Measurements from ENCODE around the gene DMD.
"Not testable (repeated sequence)": the region's sequence is repeated elsewhere in the genome, so short reads cannot be mapped to it uniquely, and the experiment has no call there.

Gene DMD

GRCh38 chrX:31523884-31524536 is 1687.3 kb downstream of the DMD start:
- no peaks in the 10 kb centered on the region for H3K27me3 Mint-ChIP-seq
- ATAC-seq (replicated peaks) (no peak), DNase-seq (no peak)
- no peaks in the 10 kb centered on the region for H3K36me3 Mint-ChIP-seq
- no peak overlapping the region for H3K4me3 Mint-ChIP-seq
- H3K9me3 Mint-ChIP-seq: peaks cover 0 to 6% of the 10 kb centered on the region in 2 donors
- H3K27ac Mint-ChIP-seq: no peak overlapping the region
- H3K4me1 Mint-ChIP-seq: no peaks in the 10 kb centered on the region

- Mint-ChIP-seq H3K27me3 (no peaks in the 10 kb centered on the region), H3K4me1 (no peaks in the 10 kb centered on the region), H3K27ac (no peak overlapping the region), H3K4me3 (no peak overlapping the region), H3K36me3 (no peaks in the 10 kb centered on the region), H3K9me3 (peaks cover 0 to 6% of the 10 kb centered on the region in 2 donors)
- DNase-seq (no peak), ATAC-seq (replicated peaks) (no peak)
These were observed 1688.6 kb downstream of the DMD start for GRCh38 chrX:31522760-31523159.

GRCh38 chrX:31521941-31522340 is 1689.4 kb downstream of the DMD start:
- Mint-ChIP-seq H3K4me3 (no peak overlapping the region), H3K36me3 (no peaks in the 10 kb centered on the region), H3K27me3 (no peaks in the 10 kb centered on the region), H3K4me1 (no peaks in the 10 kb centered on the region), H3K27ac (no peak overlapping the region), H3K9me3 (peaks cover 0 to 6% of the 10 kb centered on the region in 2 donors)
- DNase-seq: no peak
- no peak for ATAC-seq (replicated peaks)

- no peak for DNase-seq
- H3K27me3 Mint-ChIP-seq: peaks cover 0 to 4% of the 10 kb centered on the region in 2 donors
- H3K36me3 Mint-ChIP-seq: no peaks in the 10 kb centered on the region
- peaks cover 0 to 6% of the 10 kb centered on the region in 2 donors for H3K9me3 Mint-ChIP-seq
- H3K4me3 Mint-ChIP-seq: no peak overlapping the region
- no peaks in the 10 kb centered on the region for H3K4me1 Mint-ChIP-seq
- no peak overlapping the region for H3K27ac Mint-ChIP-seq
- ATAC-seq (replicated peaks): no peak
These were observed 1694.8 kb downstream of the DMD start for GRCh38 chrX:31516527-31516926.

GRCh38 chrX:31508338-31508737 is 1703.0 kb downstream of the DMD start:
- Mint-ChIP-seq H3K36me3 (no peaks in the 10 kb centered on the region), H3K4me3 (no peak overlapping the region), H3K4me1 (no peaks in the 10 kb centered on the region), H3K27me3 (peaks cover 0 to 2% of the 10 kb centered on the region in 2 donors), H3K9me3 (no peaks in the 10 kb centered on the region), H3K27ac (no peak overlapping the region)
- DNase-seq (no peak), ATAC-seq (replicated peaks) (no peak)

- no peaks in the 10 kb centered on the region for H3K36me3 Mint-ChIP-seq
- H3K9me3 Mint-ChIP-seq: no peaks in the 10 kb centered on the region
These were observed 1704.4 kb downstream of the DMD start for GRCh38 chrX:31506928-31507327.

GRCh38 chrX:31506360-31506759 is 1705.0 kb downstream of the DMD start:
- no peak overlapping the region for H3K27ac Mint-ChIP-seq
- DNase-seq (no peak), ATAC-seq (replicated peaks) (no peak)
- H3K36me3 Mint-ChIP-seq: no peaks in the 10 kb centered on the region
- no peaks in the 10 kb centered on the region for H3K4me1 Mint-ChIP-seq
- no peaks in the 10 kb centered on the region for H3K27me3 Mint-ChIP-seq
- H3K9me3 Mint-ChIP-seq: no peaks in the 10 kb centered on the region
- no peak overlapping the region for H3K4me3 Mint-ChIP-seq

More at GRCh38 chrX:31506928-31507327, 1704.4 kb downstream of the DMD start:
- ATAC-seq (replicated peaks) (no peak), DNase-seq (no peak)
- no peak overlapping the region for H3K27ac Mint-ChIP-seq
- no peak overlapping the region for H3K4me3 Mint-ChIP-seq
- no peaks in the 10 kb centered on the region for H3K27me3 Mint-ChIP-seq
- H3K4me1 Mint-ChIP-seq: no peaks in the 10 kb centered on the region

GRCh38 chrX:31500921-31501320 is 1710.4 kb downstream of the DMD start:
- Mint-ChIP-seq H3K27ac (no peak overlapping the region), H3K27me3 (no peaks in the 10 kb centered on the region), H3K36me3 (no peaks in the 10 kb centered on the region), H3K4me1 (no peaks in the 10 kb centered on the region), H3K4me3 (no peak overlapping the region), H3K9me3 (no peaks in the 10 kb centered on the region)
- ATAC-seq (replicated peaks) (peak in 1 of 2 donors; percentile 59), DNase-seq (no peak)

- Mint-ChIP-seq H3K4me3 (no peak overlapping the region), H3K36me3 (no peaks in the 10 kb centered on the region), H3K9me3 (no peaks in the 10 kb centered on the region), H3K27me3 (no peaks in the 10 kb centered on the region), H3K27ac (no peak overlapping the region), H3K4me1 (no peaks in the 10 kb centered on the region)
- no peak for ATAC-seq (replicated peaks)
- DNase-seq: no peak
These were observed 1712.2 kb downstream of the DMD start for GRCh38 chrX:31499109-31499508.

GRCh38 chrX:31497086-31497485 is 1714.3 kb downstream of the DMD start:
- Mint-ChIP-seq H3K36me3 (no peaks in the 10 kb centered on the region), H3K27me3 (no peaks in the 10 kb centered on the region), H3K9me3 (no peaks in the 10 kb centered on the region), H3K4me1 (no peaks in the 10 kb centered on the region), H3K4me3 (no peak overlapping the region), H3K27ac (no peak overlapping the region)
- DNase-seq (no peak), ATAC-seq (replicated peaks) (no peak)

GRCh38 chrX:31487951-31488350 is 1723.4 kb downstream of the DMD start:
- Mint-ChIP-seq H3K9me3 (no peaks in the 10 kb centered on the region), H3K27me3 (no peaks in the 10 kb centered on the region), H3K27ac (no peak overlapping the region), H3K4me3 (no peak overlapping the region), H3K4me1 (no peaks in the 10 kb centered on the region), H3K36me3 (no peaks in the 10 kb centered on the region)
- ATAC-seq (replicated peaks): no peak
- no peak for DNase-seq

- peaks cover 0 to 3% of the 10 kb centered on the region in 2 donors for H3K27me3 Mint-ChIP-seq
- no peak for ATAC-seq (replicated peaks)
- H3K9me3 Mint-ChIP-seq: peaks cover 0 to 3% of the 10 kb centered on the region in 2 donors
- no peak overlapping the region for H3K4me3 Mint-ChIP-seq
- no peaks in the 10 kb centered on the region for H3K4me1 Mint-ChIP-seq
- no peak overlapping the region for H3K27ac Mint-ChIP-seq
- H3K36me3 Mint-ChIP-seq: no peaks in the 10 kb centered on the region
- DNase-seq: no peak
These were observed 1728.0 kb downstream of the DMD start for GRCh38 chrX:31483336-31483735.

- Mint-ChIP-seq H3K4me3 (no peak overlapping the region), H3K27ac (no peak overlapping the region), H3K27me3 (peaks cover 0 to 8% of the 10 kb centered on the region in 2 donors), H3K36me3 (no peaks in the 10 kb centered on the region), H3K4me1 (no peaks in the 10 kb centered on the region), H3K9me3 (peaks cover 0 to 3% of the 10 kb centered on the region in 2 donors)
- DNase-seq (no peak), ATAC-seq (replicated peaks) (no peak)
These were observed 1730.7 kb downstream of the DMD start for GRCh38 chrX:31480696-31481095.

GRCh38 chrX:31471229-31471628 is 1740.1 kb downstream of the DMD start:
- no peak overlapping the region for H3K27ac Mint-ChIP-seq
- no peaks in the 10 kb centered on the region for H3K27me3 Mint-ChIP-seq
- no peak for ATAC-seq (replicated peaks)
- peaks cover 0 to 6% of the 10 kb centered on the region in 2 donors for H3K9me3 Mint-ChIP-seq
- no peaks in the 10 kb centered on the region for H3K36me3 Mint-ChIP-seq
- no peak overlapping the region for H3K4me3 Mint-ChIP-seq
- no peaks in the 10 kb centered on the region for H3K4me1 Mint-ChIP-seq
- no peak for DNase-seq

GRCh38 chrX:31470753-31471152 is 1740.6 kb downstream of the DMD start:
- ATAC-seq (replicated peaks); H3K36me3 Mint-ChIP-seq; H3K27ac Mint-ChIP-seq; H3K9me3 Mint-ChIP-seq; H3K4me3 Mint-ChIP-seq; DNase-seq; H3K27me3 Mint-ChIP-seq; H3K4me1 Mint-ChIP-seq: not testable (repeated sequence)

All from stimulated activated naive B cell treated with anti-CD40 and anti-IgM and Interleukin-4, amounts not matched to agents 10 μg/mL and 1 μg/mL and 100 μg/mL, for 72 hours (primary cell).